Measurements from ENCODE around the gene C19orf53. TPM values are rescaled to one million over a fixed set of nuclear protein-coding genes. Genes with fewer than 3 reads are reported as not detected.

Gene C19orf53
- total and polyA plus RNA-seq, 2 of the 13 experiments (the other 11 are each of a cell fraction or from before 2014, with no cell fraction given) = 129 to 130 TPM

DNA sequence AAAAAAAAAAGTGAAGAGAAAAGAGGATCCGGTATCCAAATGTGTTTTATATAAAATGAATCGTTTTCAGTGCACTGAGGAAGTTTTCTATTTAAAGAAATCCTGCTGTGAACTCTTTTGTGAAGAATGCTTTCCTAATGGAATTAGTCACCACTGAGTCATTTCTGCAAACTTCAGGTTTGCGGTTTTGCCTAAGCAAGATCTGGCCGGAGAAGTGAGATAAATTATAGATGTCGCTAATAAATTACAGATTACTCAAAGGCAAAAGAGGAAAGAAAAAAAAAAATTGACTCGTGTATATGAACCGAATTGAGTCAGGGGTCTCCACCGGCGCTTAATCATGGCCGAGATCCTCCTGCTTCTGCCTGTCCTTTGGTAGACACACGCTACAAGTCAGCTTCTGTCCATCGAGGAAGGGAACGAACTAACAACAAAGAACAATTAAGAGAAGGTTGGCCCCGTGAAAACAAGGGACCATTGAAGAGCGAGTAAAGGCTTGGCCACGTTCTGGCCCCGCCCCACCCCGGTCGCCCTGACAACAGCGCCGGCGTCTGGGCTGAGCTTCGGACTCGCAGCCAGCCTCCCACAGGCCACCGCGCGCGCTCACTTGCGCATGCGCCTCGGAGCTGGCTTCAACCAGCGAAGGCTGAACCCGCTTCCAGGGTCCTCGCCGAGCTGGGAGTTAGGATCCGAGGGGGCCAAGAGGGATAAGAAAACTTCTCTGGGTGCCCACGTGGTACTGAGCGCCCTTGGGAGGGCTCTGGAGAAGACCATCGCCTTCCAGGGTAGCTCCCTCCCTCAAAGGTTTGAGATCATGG is 42.9 kb upstream of the C19orf53 start (continued):
- TF ChIP-seq, protein P1, sequence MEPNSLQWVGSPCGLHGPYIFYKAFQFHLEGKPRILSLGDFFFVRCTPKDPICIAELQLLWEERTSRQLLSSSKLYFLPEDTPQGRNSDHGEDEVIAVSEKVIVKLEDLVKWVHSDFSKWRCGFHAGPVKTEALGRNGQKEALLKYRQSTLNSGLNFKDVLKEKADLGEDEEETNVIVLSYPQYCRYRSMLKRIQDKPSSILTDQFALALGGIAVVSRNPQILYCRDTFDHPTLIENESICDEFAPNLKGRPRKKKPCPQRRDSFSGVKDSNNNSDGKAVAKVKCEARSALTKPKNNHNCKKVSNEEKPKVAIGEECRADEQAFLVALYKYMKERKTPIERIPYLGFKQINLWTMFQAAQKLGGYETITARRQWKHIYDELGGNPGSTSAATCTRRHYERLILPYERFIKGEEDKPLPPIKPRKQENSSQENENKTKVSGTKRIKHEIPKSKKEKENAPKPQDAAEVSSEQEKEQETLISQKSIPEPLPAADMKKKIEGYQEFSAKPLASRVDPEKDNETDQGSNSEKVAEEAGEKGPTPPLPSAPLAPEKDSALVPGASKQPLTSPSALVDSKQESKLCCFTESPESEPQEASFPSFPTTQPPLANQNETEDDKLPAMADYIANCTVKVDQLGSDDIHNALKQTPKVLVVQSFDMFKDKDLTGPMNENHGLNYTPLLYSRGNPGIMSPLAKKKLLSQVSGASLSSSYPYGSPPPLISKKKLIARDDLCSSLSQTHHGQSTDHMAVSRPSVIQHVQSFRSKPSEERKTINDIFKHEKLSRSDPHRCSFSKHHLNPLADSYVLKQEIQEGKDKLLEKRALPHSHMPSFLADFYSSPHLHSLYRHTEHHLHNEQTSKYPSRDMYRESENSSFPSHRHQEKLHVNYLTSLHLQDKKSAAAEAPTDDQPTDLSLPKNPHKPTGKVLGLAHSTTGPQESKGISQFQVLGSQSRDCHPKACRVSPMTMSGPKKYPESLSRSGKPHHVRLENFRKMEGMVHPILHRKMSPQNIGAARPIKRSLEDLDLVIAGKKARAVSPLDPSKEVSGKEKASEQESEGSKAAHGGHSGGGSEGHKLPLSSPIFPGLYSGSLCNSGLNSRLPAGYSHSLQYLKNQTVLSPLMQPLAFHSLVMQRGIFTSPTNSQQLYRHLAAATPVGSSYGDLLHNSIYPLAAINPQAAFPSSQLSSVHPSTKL (CRISPR knock-in tag; IDR thresholded peaks at IDR 0.05) = peak; percentile 44; the same call in 1 of the 2 replicates
- TF ChIP-seq, protein P2, sequence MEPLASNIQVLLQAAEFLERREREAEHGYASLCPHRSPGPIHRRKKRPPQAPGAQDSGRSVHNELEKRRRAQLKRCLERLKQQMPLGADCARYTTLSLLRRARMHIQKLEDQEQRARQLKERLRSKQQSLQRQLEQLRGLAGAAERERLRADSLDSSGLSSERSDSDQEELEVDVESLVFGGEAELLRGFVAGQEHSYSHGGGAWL (CRISPR knock-in tag; IDR thresholded peaks at IDR 0.05) = 0 out of 2 replicates have a peak, but pooled peaks have one; percentile 18
- TF ChIP-seq, protein P3, sequence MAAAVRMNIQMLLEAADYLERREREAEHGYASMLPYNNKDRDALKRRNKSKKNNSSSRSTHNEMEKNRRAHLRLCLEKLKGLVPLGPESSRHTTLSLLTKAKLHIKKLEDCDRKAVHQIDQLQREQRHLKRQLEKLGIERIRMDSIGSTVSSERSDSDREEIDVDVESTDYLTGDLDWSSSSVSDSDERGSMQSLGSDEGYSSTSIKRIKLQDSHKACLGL (CRISPR knock-in tag; IDR thresholded peaks at IDR 0.05) = 0 out of 2 replicates have a peak, but pooled peaks have one; percentile 60
- TF ChIP-seq ZBTB42 (CRISPR knock-in tag; IDR thresholded peaks at IDR 0.05) = 0 out of 2 replicates have a peak, but pooled peaks have one; percentile 53
- TF ChIP-seq GABPA (IDR thresholded peaks at IDR 0.05; ENCODE audit: low read depth, low read length) = no peak
- TF ChIP-seq GABPA (CRISPR knock-in tag; IDR thresholded peaks at IDR 0.05; ENCODE audit: low read depth) = peak; percentile 23; the same call in 1 of the 2 replicates
- TF ChIP-seq, protein P4, sequence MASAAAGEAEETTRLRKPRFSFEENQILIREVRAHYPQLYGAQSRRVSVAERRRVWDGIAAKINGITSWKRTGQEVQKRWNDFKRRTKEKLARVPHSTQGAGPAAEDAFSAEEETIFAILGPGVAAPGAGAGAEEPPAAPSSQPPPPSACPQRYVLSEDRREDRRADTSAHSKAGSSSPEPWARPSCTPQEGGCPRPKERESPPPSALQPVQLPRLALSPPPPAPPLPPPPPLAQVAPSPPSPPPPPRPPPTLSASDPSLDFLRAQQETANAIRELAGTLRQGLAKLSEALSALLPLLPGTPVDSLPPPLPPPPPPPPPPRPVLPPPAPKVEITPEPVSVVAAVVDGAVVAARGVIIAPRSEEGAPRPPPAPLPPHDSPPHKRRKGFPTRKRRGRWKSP (CRISPR knock-in tag; IDR thresholded peaks at IDR 0.05) = peak; percentile 99
- peak; percentile 62; the same call in 1 of the 2 replicates for TF ChIP-seq KDM5A (IDR thresholded peaks at IDR 0.05; ENCODE audit: borderline replicate concordance, low read length)
- TF ChIP-seq, protein P5, sequence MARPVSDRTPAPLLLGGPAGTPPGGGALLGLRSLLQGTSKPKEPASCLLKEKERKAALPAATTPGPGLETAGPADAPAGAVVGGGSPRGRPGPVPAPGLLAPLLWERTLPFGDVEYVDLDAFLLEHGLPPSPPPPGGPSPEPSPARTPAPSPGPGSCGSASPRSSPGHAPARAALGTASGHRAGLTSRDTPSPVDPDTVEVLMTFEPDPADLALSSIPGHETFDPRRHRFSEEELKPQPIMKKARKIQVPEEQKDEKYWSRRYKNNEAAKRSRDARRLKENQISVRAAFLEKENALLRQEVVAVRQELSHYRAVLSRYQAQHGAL (CRISPR knock-in tag; IDR thresholded peaks at IDR 0.05; ENCODE audit: not compliant biosample characterization) = no peak
- no peak for TF ChIP-seq ZNF776 (CRISPR knock-in tag; IDR thresholded peaks at IDR 0.05)
- TF ChIP-seq ISX (CRISPR knock-in tag; conservative IDR thresholded peaks at IDR 0.05) = no peak
- TF ChIP-seq YEATS4 (CRISPR knock-in tag; IDR thresholded peaks at IDR 0.05; ENCODE audit: borderline replicate concordance) = peak; percentile 64; the same call in 1 of the 2 replicates
- no peak for TF ChIP-seq ZNF777 (CRISPR knock-in tag; IDR thresholded peaks at IDR 0.05)
- TF ChIP-seq CBX1 (IDR thresholded peaks at IDR 0.05; ENCODE audit: low read depth) = no peak
- no peak for TF ChIP-seq ZNF558 (CRISPR knock-in tag; IDR thresholded peaks at IDR 0.05; ENCODE audit: borderline replicate concordance)
- no peak for TF ChIP-seq RORA (CRISPR knock-in tag; IDR thresholded peaks at IDR 0.05)
- TF ChIP-seq, protein P6, sequence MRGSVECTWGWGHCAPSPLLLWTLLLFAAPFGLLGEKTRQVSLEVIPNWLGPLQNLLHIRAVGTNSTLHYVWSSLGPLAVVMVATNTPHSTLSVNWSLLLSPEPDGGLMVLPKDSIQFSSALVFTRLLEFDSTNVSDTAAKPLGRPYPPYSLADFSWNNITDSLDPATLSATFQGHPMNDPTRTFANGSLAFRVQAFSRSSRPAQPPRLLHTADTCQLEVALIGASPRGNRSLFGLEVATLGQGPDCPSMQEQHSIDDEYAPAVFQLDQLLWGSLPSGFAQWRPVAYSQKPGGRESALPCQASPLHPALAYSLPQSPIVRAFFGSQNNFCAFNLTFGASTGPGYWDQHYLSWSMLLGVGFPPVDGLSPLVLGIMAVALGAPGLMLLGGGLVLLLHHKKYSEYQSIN (CRISPR knock-in tag; IDR thresholded peaks at IDR 0.05; ENCODE audit: borderline replicate concordance) = no peak
- peak; percentile 89; the same call in 1 of the 2 replicates for TF ChIP-seq ZNF572 (CRISPR knock-in tag; IDR thresholded peaks at IDR 0.05)
- peak; percentile 74 for TF ChIP-seq ZFX (CRISPR knock-in tag; IDR thresholded peaks at IDR 0.05; ENCODE audit: low read depth)
- TF ChIP-seq ZNF546 (CRISPR knock-in tag; conservative IDR thresholded peaks at IDR 0.05) = 0 out of 2 replicates have a peak, but pooled peaks have one; percentile 72
- TF ChIP-seq ZNF619 (CRISPR knock-in tag; IDR thresholded peaks at IDR 0.05) = 0 out of 2 replicates have a peak, but pooled peaks have one; percentile 51

Data from HepG2 (cell line).